Vagina (tissue), 2 donors: ENCODE measurements around the gene HNF1A. TPM values are rescaled to one million over a fixed set of nuclear protein-coding genes. Genes with fewer than 3 reads are reported as not detected.
A peak's percentile ranks its signal among the peaks of the same experiment; 100 is the strongest.

Source experiments
- DNase-seq, 2 donors: peaks; one replicate each; pipeline ENCODE4 v3.0.0-alpha.2; 2017; ENCODE audit errors: extremely low spot score in 2 of 2
- H3K27ac ChIP-seq: fragments of 200-600 bp; sonication (generic); one replicate; pipeline ENCODE4 v1.5.1; 2019
- H3K27me3 ChIP-seq: fragments of 200-600 bp; sonication (generic); one replicate; pipeline ENCODE4 v1.5.1; 2019
- H3K36me3 ChIP-seq, 2 donors: fragments of 200-600 bp; sonication (generic); one replicate each; pipeline ENCODE4 v1.5.1; 2017 to 2019
- H3K4me1 ChIP-seq: fragments of 200-600 bp; sonication (generic); one replicate; pipeline ENCODE4 v1.5.1; 2019
- H3K4me3 ChIP-seq, 2 donors: fragments of 200-600 bp; sonication (generic); 1 replicate in 1 of 2; 2 replicates in 1 of 2; pipeline ENCODE4 v1.5.1; 2016 to 2019
- H3K9me3 ChIP-seq: fragments of 200-600 bp; sonication (generic); one replicate; pipeline ENCODE4 v1.5.1; 2019
- POLR2A ChIP-seq, 2 donors: fragments of 450-650 bp; IDR thresholded peaks; one replicate each; pipeline ENCODE4 v1.6.1; 2017; ENCODE audit warnings: antibody characterized with exemption in 2 of 2, mild to moderate bottlenecking in 2 of 2, moderate library complexity in 2 of 2
- POLR2AphosphoS5 ChIP-seq, 2 donors: sonication (generic); formaldehyde crosslinking; IDR thresholded peaks; one replicate each; pipeline ENCODE4 v1.9.0; 2017; ENCODE audit warnings: antibody characterized with exemption in 2 of 2, mild to moderate bottlenecking in 2 of 2, low read depth in 1 of 2; ENCODE audit not compliant: insufficient read depth in 1 of 2
- intact Hi-C: fragments of 100-400 bp; cut with DNase I; formaldehyde crosslinking; loops from one replicate; pipeline ENCODE4 v1.15.1; 2023
- total RNA-seq: library from RNA; depleted of rRNA; stranded (reverse); fragments of >200 nt; gene quantifications from one replicate; pipeline ENCODE4 v1.2.3, GENCODE V29; 2016
- TF ChIP-seq, protein P1 (sequence below), 3 experiments: fragments of 450-650 bp in 2 of 3; fragments of 200-600 bp in 1 of 3; sonication (generic) in 1 of 3; IDR thresholded peaks; one replicate each; pipeline ENCODE4 v1.5.1; 2017 to 2019; ENCODE audit warnings: antibody characterized with exemption in 3 of 3, mild to moderate bottlenecking in 2 of 3, moderate library complexity in 2 of 3

Gene HNF1A
- total RNA-seq, 1 donor from 2014 or later = not detected

DNA sequence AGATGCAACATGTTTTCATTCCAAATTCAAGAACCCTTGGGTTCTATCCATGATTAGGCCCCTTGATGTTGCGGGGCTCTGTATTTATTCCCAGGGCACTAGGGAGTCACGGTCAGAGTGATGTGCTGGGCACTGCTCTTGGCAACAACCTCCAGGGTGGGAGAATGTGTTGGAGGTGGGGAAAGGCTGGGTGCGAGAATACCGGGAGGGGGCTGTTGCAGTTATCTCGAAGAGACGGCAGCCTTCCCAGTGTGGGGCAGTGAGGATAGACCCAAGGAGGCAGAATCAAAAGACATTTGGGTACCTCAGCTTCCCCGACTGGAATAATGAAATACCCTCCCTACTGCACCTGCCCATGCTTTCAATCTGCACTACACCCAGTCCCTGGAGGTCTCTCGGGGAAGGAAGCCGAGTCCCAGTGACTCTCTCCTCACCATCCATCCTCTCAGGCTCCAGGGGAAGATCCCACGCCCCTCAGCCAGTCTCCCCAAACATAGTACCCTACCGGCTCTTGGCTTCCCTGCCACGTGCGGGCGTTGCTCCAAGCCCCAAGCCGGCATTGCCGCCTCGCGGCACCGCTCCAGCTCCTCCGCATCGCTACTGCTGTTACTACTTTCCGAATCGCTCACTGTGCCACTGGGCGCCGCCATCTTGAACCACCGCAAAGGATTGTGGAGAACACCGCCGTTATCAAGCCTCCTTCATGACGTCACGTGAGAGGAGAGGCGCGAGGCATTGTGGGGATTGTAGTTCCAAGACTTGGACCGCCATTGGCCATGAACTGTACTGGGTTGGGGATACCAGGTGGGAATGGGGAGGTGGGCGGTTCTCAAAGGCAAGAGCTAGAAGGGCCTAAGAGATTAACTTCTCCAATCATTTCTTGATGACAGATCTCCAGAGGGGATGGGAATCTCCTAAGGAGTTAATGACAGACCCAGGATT is 37.8 kb downstream of the HNF1A start, which contains the start of gene C12orf43:
C12orf43 (minus strand) TSS at position 663 of the 942 bp plus-strand sequence; CDS start at position 650, 13 bp downstream.
- Histone ChIP-seq H3K9me3 (no peaks in the 10 kb centered on the region), H3K4me3 (peak within 1 kb of the TSS; percentile 71 to 91), H3K4me1 (peaks cover 7% of the 10 kb centered on the region), H3K27ac (peak within 1 kb of the TSS; percentile 74), H3K27me3 (no peaks in the 10 kb centered on the region), H3K36me3 (peaks cover 0 to 10% of the 10 kb centered on the region in 2 donors)
- intact Hi-C loops = no loop called here
- peak in 1 of 2 donors; percentile 91 for DNase-seq
- TF ChIP-seq POLR2AphosphoS5 (IDR thresholded peaks at IDR 0.05; ENCODE audit: insufficient read depth in 1 of 2, low read depth in 1 of 2) = peak; percentile 81 to 96
- TF ChIP-seq, protein P1, sequence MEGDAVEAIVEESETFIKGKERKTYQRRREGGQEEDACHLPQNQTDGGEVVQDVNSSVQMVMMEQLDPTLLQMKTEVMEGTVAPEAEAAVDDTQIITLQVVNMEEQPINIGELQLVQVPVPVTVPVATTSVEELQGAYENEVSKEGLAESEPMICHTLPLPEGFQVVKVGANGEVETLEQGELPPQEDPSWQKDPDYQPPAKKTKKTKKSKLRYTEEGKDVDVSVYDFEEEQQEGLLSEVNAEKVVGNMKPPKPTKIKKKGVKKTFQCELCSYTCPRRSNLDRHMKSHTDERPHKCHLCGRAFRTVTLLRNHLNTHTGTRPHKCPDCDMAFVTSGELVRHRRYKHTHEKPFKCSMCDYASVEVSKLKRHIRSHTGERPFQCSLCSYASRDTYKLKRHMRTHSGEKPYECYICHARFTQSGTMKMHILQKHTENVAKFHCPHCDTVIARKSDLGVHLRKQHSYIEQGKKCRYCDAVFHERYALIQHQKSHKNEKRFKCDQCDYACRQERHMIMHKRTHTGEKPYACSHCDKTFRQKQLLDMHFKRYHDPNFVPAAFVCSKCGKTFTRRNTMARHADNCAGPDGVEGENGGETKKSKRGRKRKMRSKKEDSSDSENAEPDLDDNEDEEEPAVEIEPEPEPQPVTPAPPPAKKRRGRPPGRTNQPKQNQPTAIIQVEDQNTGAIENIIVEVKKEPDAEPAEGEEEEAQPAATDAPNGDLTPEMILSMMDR (IDR thresholded peaks at IDR 0.05) = no peak

DNA sequence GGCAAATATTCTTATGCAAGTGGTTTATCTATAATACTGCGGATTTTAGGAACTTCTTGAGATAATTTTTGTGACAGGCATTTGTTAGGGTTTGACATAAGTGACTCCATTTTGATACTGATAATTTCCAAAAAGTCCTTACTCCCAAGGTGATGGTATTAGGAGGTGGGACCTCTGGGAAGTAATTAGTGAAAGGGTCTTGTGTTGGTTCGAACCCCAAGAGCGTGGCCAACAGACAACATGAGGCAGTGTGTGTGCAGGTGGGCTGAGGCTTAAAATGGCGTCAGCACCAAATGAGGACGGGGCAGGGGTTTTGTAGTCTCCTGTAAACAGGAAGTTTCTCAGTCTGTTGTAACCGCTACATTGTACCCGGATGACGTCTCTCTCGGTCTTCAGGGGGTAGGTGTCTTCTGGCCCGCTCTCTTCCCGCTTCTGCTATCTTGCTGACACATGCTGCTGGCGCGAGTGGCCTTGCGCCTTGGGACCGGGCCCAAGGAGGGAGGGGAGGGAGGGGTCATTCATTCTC is 39.7 kb downstream of the HNF1A start:
- Histone ChIP-seq H3K36me3 (no peaks in the 10 kb centered on the region), H3K9me3 (no peaks in the 10 kb centered on the region), H3K27ac (no peak overlapping the region), H3K4me3 (no peak overlapping the region), H3K4me1 (peaks cover 7% of the 10 kb centered on the region), H3K27me3 (no peaks in the 10 kb centered on the region)
- TF ChIP-seq, protein P1 (IDR thresholded peaks at IDR 0.05) = no peak
- no peak for TF ChIP-seq POLR2AphosphoS5 (IDR thresholded peaks at IDR 0.05; ENCODE audit: insufficient read depth in 1 of 2, low read depth in 1 of 2)
- no peak for TF ChIP-seq POLR2A (IDR thresholded peaks at IDR 0.05)
- intact Hi-C loops = no loop called here
- DNase-seq = no peak

DNA sequence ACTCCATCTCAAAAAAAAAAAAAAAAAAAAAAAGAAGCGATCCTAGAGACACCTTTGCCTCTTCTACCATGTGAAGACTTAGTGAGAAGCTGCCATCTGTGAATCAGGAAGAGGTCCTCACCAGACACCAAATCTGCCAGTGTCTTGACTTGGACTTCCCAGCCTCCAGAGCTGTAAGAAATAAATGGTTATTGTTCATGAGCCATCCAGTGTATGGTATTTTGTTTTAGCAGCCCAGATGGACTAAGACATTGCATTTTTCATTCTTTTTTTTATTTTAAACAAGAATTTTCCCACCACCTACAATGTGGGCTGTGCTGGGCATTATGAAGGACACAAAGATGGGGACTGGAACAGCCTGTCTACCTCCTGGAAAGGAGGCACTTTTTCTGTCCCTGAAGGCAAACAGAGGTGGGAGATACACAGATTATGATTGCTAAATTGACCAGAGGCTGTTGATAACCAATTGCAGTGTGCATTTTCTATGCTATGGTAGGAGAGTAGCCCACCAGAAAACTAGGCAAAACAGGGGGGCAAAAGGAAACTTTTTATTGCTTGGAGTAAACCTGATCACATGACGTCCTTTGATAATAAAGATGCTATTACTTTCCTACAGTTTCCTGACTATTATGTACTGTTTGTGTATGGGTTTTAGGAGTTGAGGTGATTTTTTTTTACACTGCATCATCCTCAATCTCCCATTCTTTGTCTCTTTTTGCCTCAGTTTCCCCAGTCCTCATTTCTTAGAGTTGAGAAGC is 40.7 kb downstream of the HNF1A start:
- intact Hi-C loops = no loop called here
- DNase-seq = no peak
- no peaks in the 10 kb centered on the region for H3K36me3 ChIP-seq
- H3K4me1 ChIP-seq = peaks cover 7% of the 10 kb centered on the region
- H3K27me3 ChIP-seq = no peaks in the 10 kb centered on the region
- H3K4me3 ChIP-seq = no peak overlapping the region
- H3K27ac ChIP-seq = no peak overlapping the region
- TF ChIP-seq POLR2A (IDR thresholded peaks at IDR 0.05) (no peak), POLR2AphosphoS5 (IDR thresholded peaks at IDR 0.05; ENCODE audit: insufficient read depth in 1 of 2, low read depth in 1 of 2) (no peak)
- TF ChIP-seq, protein P1 (IDR thresholded peaks at IDR 0.05) = no peak
- no peaks in the 10 kb centered on the region for H3K9me3 ChIP-seq

DNA sequence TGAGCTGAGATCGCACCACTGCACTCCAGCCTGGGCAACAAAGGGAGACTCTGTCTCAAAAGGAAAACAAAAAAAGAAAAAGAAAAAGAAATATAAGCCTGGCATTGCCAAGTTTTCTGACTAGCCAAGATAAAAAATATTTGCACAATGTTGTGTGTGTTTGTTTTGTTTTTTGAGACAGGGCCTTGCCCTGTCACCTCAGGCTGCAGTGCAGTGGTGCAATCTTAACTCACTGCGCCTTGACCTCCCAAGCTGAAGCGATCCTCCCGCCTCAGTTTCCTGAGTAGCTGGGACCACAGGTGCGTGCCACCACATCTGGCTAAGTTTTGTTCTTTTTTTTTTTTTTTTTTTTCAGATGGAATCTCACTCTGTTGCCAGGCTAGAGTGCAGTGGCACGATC is 43.4 kb downstream of the HNF1A start:
- H3K27ac ChIP-seq = no peak overlapping the region
- H3K36me3 ChIP-seq = no peaks in the 10 kb centered on the region
- no peak overlapping the region for H3K4me3 ChIP-seq
- no peaks in the 10 kb centered on the region for H3K9me3 ChIP-seq
- TF ChIP-seq POLR2AphosphoS5 (IDR thresholded peaks at IDR 0.05; ENCODE audit: insufficient read depth in 1 of 2, low read depth in 1 of 2) (no peak), POLR2A (IDR thresholded peaks at IDR 0.05) (no peak)
- TF ChIP-seq, protein P1 (IDR thresholded peaks at IDR 0.05) = no peak
- no peak for DNase-seq
- H3K4me1 ChIP-seq = no peaks in the 10 kb centered on the region
- no peaks in the 10 kb centered on the region for H3K27me3 ChIP-seq
- intact Hi-C loops = no loop called here
